NCI-H748 (cell line): ENCODE measurements around the gene SLFNL1.

Source experiments
- DNase-seq: peaks from one replicate; lab custom pipeline; 2025; ENCODE audit not compliant: unreplicated experiment; lab: John Stamatoyannopoulos, UW

Gene SLFNL1

DNA sequence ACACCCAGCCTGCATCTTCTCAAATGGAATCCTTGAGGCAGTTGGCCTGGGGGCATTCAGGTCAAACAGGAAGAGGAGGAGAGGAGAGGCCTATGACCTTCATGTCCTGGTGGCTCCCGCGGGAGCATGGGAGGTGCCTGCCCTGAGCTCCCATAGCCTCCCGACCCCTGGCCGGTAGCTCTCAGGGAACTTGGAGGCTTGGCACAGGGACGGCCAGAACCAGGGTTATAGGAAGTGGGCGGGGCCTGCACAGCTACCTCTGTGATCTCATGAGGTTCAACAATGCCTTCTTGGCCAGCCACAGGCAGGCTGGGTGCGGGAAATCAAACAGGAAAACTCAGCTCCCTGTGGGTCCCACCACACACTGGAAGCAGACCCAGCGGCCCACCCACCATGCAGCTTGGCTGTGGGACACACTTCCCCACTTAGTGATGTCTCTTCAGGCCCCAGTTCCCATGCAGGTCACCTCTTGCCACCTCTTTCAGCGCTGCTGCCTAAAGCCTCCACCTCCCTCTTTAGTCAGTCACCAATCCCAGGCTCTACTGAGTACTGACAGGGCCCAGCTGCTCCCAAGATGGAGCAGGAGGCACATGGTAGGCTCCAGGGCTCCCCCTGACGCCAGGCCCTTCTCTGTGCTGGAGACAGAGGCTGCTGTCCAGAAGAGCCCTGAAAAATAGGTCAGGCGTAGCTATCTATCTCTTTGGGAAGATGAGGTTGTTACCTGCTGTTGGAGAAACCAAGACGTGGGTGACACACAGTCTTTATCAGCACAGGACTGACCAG, at the start of gene SLFNL1:
Gene SLFNL1, minus strand, starts transcription at position 200 of the 783 bp plus-strand sequence. CDS start 1,065 bp downstream, outside the sequence.
- DNase-seq, result peak; percentile 81

DNA sequence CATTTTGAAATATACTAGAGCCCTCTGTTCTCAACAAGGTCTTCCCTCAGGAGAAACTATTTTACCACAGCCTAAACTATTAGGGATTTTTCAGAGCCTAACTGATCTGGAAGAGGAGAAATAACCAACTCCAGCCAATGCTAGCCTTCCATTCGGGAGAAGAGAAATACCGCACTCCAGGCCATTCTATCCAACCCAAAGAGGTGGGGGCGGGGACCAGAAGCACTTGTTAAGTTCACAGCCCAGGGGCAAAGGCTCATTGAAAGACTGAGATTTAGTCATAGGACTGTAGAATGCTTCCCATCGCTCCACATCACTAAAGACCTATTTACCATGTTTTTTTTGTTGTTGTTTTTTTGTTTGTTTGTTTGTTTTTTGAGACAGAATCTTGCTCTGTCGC, 35.4 kb upstream of the SLFNL1 start:
- no peak for DNase-seq

DNA sequence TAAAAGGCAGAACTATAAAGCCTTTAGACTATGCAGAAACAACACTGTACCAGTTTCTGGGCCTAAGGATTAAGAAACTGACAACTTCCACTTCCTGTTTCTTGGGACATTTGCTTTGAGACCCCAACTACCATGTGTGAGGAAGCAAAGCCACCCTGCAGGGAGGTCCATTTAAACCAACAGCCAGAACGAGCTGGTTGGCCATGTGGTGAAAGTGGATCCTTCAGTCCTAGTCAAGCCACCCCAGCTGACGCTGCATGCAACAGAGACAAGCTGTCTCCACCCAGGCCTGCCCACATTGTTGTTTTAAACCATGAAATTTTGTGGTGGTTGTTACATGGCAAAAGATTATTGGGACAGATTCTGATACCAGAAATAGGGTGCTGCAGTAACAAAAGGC, 31.8 kb upstream of the SLFNL1 start:
- no peak for DNase-seq

DNA sequence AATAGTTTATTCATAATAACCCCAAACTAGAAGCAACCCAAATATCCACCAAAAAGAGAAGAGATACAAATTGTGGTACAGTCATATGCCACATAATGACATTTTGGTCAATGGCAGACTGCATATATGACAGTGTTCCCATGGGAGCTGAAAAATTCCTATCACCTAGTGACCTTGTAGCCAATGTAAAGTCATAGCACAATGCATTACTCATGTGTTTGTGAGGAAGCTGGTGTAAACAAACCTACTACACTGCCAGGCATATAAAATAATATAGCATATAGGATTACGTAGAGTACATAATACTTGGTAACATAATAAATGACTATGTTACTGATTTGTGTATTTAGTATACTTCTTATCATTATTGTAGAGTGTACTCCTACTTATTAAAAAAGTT, 29.5 kb upstream of the SLFNL1 start:
- DNase-seq, result no peak

DNA sequence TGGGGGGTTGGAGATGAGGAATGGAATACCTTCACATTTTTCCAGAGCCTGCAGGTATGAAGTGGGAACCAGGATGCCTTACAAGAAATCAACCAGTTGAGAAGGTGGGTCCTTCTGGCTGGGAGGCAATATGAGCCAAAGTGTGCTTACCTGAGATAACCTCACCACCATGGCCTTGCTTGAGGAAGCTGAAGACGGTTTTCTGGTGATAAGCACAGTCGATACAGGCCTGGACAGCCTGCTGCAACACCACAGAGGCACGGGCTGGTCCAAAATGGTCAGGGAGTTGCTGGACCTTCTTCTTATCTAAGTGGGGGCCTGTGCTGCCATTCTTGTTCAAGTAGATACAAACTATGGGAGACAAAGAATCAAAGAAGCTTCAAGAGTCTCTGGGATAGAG, 27.0 kb upstream of the SLFNL1 start:
- DNase-seq, result no peak

DNA sequence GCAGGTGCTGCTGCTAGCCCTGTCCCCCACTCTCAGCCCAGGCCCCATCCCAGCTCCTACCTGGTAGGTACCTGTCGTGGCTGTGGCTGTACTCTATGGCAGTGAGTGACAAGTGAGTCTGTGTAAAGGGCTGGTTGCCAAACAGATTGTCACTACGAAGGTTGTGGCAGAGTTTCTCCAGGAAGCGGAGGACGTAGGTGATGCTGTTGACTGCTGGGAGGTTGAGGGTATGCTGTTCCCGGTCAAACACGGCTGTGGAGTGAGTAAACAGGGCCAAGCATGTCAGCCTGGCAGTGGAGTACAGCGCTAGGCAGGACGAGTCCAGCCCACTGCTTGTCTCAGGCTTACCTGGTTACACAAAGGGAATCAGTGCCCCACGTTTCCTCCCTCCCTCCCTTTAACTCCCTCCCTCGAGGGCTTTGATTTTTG, 24.8 kb upstream of the SLFNL1 start:
- no peak for DNase-seq

DNA sequence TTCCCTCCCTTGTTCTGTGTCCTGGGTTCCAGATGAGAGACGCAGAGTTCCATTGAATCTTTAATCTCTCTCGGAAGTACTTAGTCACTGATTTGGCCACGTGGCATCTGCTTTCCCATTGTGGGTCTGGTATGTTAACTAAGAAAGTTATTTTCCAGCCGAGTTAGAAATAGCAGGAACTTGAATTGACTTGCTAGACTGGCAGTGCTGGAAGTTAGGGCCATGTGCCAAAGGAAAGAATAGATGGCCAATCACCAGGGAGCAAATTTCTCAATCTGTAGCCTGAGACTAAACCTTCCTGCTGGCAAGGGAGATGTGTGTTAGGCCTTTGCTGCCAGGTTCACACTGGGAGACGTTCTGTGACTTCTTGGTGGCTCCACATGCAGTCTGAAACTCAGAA, 24.2 kb upstream of the SLFNL1 start:
- no peak for DNase-seq

DNA sequence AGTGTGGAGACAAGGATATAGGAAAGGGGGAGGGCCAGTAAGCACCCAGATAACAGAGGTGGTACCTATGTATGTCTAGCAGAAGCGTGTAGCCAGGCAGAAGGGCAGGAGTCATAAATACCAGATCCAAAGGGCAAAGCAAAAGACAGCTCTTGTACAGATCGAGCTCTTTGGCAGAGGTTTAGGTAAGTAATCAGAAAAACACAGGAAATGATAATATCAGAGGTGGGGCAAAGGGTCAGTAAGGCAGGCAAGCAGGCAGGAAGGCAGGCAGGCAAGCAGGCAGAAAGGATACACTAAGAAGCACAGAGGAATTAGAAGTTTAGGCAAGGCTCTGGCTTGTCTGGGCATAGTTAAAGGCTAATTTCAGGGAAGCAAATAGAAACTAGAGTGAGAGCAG, 22.7 kb upstream of the SLFNL1 start:
- DNase-seq, result no peak

DNA sequence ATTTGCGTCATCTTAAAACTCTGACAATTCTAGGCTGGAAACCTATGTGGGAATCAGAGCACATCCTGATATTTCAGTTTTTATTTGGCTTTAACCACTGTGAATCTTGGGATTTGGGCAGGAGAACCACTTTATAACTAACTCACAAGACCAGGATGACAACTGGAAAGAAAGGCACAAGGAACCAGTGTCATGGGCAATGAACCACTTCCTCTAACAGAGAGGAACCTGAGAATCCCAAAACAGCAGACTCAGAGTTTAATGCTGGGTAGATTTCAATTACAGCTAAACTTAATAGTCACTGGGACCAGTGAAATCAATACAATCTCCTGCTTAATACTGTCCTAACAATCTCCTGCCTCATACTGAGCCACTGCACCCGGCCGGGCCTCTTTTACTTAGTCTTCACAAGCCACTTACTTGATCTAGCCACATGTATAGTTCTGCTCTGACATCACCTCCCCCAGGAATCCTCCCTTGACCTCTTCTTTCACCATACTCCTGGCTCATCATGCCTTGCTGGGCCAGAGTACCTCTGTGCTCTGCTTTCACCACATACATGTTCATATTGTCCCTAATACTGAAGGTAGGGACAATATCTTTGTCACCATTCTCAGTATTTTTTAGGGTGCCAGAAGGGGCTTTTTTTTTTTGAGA, 20.2 kb upstream of the SLFNL1 start:
- DNase-seq, result no peak

DNA sequence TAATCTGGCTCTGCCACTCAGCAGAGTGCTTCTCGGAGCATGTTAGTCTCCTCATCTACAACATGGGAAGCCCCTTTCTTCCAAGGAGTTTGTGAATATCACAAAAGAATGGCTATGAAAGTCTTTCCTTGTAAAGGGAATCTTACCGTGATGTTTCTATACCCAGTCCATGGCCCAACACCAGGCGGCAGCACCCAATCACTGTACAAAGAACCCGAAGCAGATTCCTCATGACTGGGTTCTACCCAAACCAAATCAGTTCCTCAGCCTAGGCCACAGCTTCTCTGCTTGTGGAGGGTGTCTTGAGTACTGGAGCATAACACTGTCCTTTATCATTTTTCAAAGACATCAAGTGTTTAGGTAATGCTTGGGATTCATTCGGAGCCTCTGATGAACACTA, 16.6 kb upstream of the SLFNL1 start:
- DNase-seq, result no peak

DNA sequence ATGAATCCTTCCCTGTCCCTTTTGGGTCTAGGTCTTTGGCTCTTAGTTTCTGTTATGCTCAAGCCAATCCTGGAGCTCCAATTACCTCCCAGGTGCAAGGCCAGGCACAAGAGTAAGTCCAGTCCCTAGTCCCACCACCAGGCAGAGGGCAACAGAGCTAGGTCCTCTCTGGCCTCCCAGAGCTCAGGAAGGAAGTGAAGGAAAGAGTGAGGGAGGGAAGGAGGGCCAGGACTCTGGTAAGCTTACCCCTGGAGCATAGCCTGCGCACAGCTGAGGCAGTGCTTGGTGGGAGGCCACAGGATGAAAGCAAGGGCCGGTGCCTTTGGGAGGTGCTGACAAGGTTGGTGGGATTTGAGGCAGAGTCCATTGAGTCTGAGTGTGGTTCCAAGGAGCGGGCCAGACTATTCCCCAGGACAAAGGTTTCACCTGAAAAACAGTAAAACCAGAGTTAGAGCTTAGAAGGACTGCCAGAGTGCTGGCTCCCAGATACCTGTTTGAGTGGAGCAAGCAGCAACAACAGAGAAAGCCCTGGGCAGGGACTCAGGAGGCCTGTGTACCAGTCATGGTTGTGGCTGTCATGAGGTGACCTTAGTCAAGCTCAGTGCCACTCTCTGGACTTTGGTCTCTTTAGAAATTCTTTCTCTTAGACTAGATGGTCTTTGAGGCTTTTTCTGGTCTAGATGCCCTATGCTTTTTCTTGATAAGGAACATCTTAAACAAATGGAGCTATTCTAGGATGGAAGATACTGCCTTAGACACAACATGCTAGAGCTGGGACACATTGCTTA, 15.8 kb upstream of the SLFNL1 start:
- DNase-seq, result no peak

DNA sequence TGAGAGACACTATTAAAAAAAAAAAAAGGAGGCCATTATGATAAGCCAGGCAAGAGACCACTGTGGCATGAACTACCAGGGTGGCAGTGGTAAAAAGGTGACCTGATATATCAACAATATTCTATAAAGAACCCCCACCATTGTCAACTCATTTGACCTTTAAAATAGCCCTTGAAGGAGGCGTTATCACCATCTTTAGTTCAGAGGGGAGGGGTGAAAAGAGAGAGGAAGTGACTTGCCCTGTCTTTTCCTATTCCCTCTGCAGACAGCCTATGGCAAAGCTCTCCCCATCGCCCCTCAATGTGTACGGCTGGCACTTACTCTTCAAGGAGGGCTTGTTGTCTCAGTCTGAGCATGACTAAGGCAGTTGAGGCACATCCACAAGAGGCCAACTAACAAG, 11.7 kb upstream of the SLFNL1 start:
- DNase-seq, result no peak

DNA sequence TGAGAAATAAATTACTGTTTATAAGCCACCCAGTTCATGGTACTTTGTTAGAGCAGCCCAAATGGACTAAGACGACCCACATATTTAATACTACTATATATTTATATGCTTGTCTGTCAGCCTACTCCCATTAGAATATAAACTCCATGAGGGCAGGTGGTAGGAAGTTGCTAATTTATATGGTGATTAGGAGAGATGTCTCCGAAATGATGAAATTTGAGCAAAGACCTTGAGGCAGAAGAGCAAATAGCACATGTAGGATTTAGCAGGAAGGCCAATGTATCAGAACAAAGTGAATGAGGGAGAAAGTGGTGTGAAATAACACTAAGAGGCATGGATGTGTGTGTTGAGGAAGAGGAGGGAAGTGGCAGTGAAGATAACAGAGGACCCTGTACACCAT, 10.6 kb upstream of the SLFNL1 start:
- DNase-seq, result no peak

DNA sequence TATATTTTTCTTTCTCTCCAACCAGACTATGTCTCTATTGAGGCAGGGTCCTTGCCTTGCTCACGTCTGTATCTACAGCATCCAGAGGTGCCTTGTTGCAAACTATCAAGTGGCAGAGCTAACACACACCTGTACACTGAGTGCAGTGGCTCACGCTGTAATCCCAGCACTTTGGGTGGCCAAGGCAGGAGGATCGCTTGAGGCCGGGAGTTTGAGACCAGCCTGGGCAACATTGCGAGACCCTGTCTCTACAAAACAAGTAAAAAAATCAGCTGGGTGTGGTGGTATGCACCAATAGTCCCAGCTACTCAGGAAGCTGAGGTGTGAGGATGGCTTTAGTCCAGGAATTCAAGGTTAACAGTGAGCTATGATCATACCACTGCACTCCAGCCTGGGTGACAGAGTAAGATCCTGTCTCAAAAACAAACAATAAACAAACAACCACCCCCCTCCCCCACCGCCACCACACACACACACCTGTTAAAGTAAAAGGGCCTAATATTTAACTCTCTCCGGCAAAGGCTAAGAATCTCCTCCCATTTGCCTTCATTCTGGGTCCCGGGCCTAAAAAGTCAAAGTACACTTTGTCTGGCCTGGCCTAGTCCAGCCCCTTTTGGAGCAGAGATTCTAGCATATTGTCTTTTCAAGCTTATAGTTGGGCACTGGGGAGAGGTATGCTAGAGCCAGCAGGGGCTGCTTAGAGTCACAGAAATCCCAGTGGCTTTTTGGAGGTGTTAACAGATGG, 9.5 kb upstream of the SLFNL1 start:
- DNase-seq, result no peak

DNA sequence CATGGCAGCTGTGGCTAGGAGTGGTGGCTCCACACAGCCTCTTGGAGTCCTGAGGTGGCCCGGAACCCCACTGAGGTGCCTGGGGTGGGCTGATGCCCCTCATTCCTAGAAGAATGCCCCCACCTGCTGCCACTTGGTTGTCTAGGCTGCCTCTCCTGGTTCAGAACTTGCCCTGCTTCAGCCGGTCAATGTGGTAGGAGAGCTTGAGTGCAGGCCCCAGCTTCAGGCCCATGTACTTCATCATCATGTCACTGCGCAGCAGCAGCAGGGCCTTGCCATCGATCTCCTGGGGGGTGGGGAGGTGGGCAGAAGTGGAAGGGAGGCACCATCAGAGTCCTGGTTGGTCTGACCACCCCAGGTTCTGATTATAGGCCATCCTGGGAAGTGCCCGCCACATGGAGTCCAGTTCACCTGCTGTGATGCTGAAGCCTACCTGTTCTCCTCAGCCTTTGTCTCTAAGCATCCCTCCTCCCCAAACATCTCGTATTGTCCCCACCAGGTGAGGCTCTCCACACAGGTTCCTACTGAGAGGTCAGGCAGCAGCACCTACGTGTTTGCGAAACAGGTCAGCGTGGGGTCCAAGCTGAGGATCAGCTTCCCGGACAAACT, 6.6 kb upstream of the SLFNL1 start:
- DNase-seq, result no peak

DNA sequence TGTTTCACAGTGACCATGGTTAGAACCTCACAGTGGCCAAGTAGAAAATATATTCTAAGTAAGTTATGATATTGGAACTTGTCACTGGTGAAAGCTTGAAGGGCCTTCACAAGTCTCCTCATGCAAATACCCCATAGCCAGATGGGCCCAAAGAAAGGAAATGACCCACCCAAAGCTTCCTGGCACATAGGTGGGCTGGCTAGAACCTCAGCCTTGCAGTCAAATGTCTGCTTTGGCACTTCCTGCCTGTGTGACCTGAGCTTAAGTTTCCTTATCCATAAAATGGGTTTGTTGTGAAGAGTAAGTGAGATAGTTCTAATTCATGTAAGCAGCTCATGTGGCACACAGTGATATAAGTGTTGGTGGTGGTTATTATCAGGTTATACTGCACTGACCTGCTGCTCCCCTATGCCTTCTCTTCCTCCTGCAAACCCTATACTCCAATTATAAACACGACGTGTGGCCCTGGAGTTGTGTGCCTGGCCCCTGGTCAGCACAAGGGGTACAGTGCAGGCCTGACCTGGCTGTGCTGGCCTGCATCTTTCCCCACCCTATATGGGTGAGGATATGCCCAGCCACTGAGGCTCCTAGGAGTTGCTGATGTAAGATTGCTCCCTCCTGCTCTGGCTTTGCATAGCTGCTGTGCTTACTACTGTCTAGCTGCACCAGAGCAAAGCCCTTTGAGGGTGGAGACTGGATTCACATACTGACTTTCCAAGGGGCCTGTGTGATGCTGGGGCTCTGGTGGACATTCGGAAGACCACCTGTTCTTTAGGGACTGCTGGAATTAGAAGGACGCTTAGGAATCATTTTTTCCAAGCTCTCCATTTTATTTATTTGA, 4.7 kb upstream of the SLFNL1 start:
- no peak for DNase-seq

DNA sequence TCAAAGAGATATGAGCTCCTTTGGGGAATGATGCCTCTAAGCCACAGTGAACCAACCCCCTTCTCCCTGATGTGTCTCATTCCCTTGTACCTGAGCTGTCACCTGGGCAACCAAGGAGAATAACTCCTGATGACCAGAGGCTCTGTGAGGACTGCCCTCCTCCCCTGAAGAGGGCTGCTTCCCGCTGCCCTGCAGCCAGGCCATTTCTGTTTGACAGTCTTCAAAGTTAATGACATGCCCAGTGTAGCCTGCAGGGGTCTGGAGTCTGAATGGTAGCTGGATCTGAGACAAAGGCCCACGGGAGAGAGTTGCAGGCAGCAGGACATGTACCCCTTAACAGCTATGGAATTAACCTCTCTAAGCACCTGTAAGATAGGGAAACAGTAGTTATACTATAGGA, 3.4 kb upstream of the SLFNL1 start:
- no peak for DNase-seq

DNA sequence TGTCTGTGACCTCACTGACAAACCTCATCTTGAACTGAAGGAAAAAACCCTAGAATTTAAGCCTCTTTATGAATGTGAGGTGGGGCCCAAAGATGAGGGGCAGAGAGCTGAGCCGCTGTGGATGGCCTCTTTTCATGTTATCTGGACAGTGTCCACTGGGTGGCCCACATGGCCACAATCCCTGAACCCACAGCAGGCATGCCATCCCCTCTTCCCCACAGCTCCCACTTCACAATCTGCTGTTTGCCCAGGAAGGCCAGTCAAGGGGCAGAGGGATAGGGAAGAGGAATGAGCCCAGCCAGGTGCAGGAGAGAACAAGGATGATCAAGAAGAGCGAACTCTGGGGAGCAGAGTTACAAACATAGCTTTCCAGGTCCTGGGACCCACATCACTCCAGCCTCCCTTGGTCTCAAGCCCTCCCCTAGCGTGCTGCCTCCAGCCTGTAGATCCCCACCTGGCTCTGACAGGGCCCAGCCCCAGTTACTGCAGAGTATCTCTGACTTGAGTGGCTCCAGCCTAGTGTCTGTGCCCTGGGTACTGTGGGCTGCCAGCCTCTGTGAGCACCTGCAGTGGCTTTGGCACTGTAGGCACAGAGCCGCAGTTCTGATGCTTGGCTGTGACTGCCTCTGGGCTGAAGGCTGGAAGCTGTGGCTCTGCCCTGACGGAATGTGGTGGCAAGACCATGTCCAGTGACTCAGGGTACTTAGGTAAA, 1.9 kb upstream of the SLFNL1 start:
- peak; percentile 72 for DNase-seq

DNA sequence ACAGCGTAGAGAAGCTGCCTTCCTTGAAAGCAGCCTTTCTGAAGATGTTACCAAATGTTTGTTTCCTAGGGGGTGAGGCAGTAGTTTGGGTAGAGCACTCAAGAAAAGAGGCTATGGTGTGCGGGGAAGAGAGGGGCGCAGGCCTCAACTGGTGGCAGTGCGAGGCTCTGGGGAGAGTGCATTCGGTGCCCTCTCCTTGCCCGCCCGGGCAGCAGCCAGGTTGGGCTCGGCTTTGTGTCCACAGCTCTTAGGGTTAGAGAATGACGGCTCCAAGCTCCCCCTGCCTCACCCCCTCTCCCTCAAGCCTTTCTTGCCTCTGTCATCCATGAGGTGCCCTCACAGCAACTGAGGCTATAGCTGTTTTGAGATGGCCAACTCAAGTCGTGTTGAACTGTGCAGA, 899 bp upstream of the SLFNL1 start:
- no peak for DNase-seq
